ENCODE data around the gene ZSCAN22.

Gene ZSCAN22

DNA sequence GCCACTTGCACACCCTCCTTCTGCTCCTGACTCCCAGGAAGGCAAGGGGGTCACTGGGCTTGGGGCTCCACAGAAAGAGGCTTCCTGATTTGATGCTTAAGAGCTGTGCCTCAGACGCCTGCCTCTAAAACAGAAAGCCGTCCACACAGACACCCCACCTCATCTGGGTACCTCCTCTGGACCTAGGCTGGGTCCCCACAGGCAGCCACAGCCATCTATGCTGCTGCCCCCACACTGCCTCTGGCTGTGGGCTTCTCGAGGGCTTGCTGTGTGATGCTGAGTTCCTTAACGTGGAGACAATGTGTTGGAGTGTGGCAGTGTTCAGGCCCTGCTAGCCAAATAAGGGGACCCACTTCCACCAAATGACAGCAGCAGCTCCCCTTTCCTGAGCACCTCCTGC is 8.5 kb upstream of the ZSCAN22 start:
- no peak for DNase-seq

DNA sequence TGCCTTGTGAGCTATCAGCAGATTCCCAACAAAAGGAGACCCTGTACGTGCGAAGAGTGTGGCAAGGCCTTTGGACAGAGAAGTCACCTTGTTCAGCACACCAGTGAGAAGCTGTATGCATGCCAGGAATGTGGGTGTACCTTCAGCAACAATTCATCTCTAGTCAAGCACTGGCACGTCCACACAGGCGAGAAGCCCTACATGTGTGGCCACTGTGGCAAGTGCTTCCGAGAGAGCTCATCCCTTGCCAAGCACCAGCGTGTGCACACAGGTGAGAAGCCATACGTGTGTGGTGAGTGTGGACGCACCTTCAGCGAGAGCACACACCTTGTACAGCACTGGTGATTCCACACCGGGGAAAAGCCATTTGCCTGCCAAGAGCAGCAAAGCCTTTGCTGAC is 7.6 kb upstream of the ZSCAN22 start:
- DNase-seq, result no peak

GRCh38 chr19:58325311-58326022 is 1.3 kb upstream of the ZSCAN22 start:
- no peak for DNase-seq

DNA sequence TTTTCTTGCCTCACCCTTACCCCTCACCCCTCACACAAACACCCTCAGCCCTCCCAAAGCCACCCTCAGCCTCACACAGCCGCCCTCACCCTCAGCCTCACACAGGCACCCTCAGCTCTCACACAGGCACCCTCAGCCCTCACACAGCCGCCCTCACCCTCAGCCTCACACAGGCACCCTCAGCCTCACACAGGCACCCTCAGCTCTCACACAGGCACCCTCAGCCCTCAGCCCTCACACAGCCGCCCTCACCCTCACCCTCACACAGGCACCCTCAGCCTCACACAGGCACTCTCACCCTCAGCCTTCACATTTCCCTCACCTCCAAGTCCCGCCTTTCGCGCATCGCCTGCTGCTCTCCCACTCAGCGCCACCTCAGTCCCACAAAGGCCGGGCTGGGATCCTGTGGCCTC is 287 bp upstream of the ZSCAN22 start:
- DNase-seq, result no peak

DNA sequence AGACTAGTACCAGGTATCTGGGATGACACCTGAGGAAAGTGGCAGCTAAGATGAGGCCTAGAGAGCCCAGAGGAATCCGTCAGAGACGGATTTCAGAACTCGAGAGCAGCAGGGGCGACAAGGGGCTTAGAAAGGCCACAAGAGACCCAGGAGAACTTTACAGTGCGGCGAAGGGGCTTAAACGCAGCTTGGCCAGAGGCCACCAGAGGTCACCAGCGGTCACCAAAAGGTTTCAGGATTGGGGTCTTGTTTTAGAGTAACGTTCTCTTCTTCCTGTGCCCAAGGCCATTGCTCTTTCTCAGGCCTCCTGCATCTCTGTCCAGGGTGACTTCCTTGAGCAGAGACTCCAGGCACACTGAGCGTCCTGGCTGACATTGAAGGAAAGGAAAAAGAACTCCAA is 2.2 kb downstream of the ZSCAN22 start:
- DNase-seq, result peak in 1 of 2 donors; percentile 45

- DNase-seq, result peak; percentile 12 to 62
These were observed 3.7 kb downstream of the ZSCAN22 start for GRCh38 chr19:58330458-58330857.

- peak; percentile 42 to 86 for DNase-seq
These were observed 5.9 kb downstream of the ZSCAN22 start for GRCh38 chr19:58332697-58333096.

DNA sequence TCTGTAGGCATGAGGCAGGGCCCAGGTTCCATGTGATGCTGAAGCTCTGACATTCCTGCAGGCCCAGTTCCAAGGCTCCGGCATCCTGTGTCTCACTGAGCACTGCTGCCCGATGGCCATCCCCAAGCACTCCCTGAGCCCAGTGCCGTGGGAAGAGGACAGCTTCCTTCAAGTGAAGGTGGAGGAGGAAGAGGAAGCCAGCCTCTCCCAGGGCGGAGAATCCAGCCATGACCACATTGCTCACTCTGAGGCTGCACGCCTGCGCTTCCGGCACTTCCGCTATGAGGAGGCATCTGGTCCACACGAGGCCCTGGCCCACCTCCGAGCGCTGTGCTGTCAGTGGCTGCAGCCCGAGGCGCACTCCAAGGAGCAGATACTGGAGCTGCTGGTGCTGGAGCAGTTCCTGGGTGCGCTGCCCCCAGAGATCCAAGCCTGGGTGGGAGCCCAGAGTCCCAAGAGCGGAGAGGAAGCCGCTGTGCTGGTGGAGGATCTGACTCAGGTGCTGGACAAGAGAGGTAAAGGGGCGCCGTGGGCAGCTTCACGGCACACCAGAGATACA is 8.0 kb downstream of the ZSCAN22 start:
- DNase-seq, result peak; percentile 43 to 85

GRCh38 chr19:58335630-58336029 is 8.8 kb downstream of the ZSCAN22 start:
- no peak for DNase-seq

GRCh38 chr19:58336216-58336615 is 9.4 kb downstream of the ZSCAN22 start:
- no peak for DNase-seq

- DNase-seq, result no peak
These were observed 10.0 kb downstream of the ZSCAN22 start for GRCh38 chr19:58336820-58337219.

- DNase-seq, result no peak
These were observed 11.5 kb downstream of the ZSCAN22 start for GRCh38 chr19:58338336-58338735.

GRCh38 chr19:58338825-58339558 is 12.2 kb downstream of the ZSCAN22 start:
- no peak for DNase-seq

- DNase-seq, result no peak
These were observed 18.8 kb downstream of the ZSCAN22 start for GRCh38 chr19:58345558-58345957.

- DNase-seq, result peak; percentile 65 to 76
These were observed 20.5 kb downstream of the ZSCAN22 start for GRCh38 chr19:58346961-58347929.

DNA sequence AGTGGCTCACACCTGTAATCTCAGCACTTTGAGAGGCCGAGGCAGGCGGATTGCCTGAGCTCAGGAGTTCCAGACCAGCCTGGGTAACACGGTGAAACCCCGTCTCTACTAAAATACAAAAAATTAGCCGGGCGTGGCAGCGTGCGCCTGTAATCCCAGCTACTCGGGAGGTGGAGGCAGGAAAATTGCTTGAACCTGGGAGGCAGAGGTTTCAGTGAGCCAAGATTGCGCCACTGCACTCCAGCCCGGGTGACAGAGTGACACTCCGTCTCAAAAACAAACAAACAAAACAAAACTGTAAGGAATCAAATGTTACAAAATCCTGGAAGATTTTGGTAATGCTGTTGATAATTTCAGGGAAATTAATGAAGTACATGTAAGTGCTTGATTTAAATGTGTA is 21.3 kb downstream of the ZSCAN22 start:
- peak in 1 of 2 donors; percentile 21 for DNase-seq

DNA sequence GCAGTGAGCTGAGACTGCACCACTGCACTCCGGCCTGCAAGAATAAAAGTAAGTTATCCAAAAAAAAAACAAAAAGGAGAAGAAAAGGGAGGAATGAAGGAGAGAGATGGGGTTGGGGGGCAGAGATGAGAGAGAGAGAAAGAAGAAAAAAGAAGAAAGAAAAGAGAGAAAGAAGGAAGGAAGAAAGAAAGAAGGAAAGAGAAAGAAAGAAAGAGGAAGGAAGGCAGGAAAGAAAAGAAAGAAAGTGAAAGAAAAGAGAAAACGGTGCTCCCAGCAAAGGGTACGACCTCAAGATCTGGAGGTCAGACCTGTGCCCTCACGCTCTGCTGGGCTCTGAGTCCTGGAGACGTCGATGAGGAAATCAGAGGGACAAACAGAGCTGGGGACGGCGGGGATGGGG is 22.8 kb downstream of the ZSCAN22 start:
- no peak for DNase-seq

- no peak for DNase-seq
These were observed 23.4 kb downstream of the ZSCAN22 start for GRCh38 chr19:58350001-58350861.

- no peak for DNase-seq
These were observed 24.2 kb downstream of the ZSCAN22 start for GRCh38 chr19:58350871-58351557.

DNA sequence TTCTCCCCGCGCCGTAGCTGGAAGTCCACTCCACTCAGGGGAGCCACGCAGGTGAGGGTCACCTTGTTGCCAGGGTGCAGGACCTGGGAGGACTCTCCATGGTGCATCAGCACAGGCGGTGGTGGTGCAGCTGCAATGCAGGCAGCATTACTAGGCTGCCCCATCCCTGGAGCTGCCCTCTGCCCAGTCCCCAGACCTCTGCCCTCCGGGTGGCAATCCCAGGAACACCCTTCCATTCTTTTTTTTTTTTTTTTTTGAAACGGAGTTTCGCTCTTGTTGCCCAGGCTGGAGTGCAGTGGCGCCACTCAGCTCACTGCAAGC is 24.7 kb downstream of the ZSCAN22 start:
- DNase-seq, result no peak

DNA sequence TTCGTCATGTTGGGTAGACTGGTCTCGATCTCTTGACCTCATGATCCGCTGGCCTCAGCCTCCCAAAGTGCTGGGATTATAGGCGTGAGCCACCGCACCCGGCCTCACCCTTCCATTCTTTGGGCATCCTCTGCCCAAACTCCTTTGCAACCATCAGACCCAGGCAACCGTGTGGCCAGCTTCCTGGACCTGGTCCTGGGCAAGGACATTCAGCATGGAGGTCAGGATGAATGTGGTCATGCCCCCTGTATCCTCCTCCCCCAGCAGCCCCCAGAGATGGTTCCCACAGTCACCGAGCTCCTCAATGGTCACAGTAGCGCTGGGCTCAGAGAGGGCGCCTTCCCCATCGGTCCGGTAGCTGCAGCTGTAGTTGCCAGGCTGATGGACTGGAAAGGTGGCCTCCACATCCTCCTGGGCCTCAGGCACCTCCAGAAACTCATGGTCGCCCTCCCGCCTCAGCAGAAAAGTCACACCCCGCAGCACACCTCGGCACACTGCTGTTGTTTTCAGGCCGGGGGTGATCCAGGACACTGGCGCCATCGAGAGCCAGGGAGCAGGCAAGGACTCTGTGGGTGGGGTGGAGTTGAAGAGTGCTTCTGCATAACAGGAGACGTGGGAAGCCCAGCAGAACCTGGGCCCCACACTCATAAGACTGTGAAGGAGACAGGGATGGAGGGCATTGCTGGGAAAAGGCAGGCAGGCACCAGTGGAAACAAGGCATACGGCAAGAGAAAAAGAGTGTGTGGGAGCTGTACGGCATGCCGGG is 25.4 kb downstream of the ZSCAN22 start:
- DNase-seq, result no peak

Data from inflammatory macrophage treated with lipopolysaccharide for 1 hour (primary cell).